SK-N-SH treated with all-trans-retinoic acid at 6 μM for 48 hours (cell line): Measurements from ENCODE around the gene POLR2I.

Source experiments
- ATAC-seq: fragments of 200-7000 bp; cut with Tn5 transposase; 3 replicates; pipeline ENCODE4 v1.9.1; 2020; ENCODE audit warnings: mild to moderate bottlenecking, moderate library complexity
- ARNTL ChIP-seq: fragments of 450-650 bp; formaldehyde crosslinking; IDR thresholded peaks from 2 replicates; pipeline ENCODE4 v1.5.0; 2020; ENCODE audit warnings: low read depth, mild to moderate bottlenecking, moderate library complexity, borderline replicate concordance
- CREB5 ChIP-seq: fragments of 250-450 bp; sonication (Bioruptor Pico); IDR thresholded peaks from 2 replicates; pipeline ENCODE4 v1.5.1; 2020; ENCODE audit warnings: low read depth, mild to moderate bottlenecking, moderate library complexity
- CSDC2 ChIP-seq: fragments of 250-450 bp; sonication (Bioruptor Pico); IDR thresholded peaks from 2 replicates; pipeline ENCODE4 v1.5.0; 2020; ENCODE audit warnings: mild to moderate bottlenecking, moderate library complexity
- ESRRG ChIP-seq: fragments of 250-450 bp; sonication (Bioruptor Pico); IDR thresholded peaks from 2 replicates; pipeline ENCODE4 v1.6.1; 2021; ENCODE audit warnings: mild to moderate bottlenecking
- GLIS3 ChIP-seq: fragments of 250-450 bp; sonication (Bioruptor Pico); IDR thresholded peaks from 2 replicates; pipeline ENCODE4 v1.5.0; 2020; ENCODE audit warnings: mild to moderate bottlenecking, moderate library complexity
- ISL1 ChIP-seq: fragments of 250-450 bp; sonication (Bioruptor Pico); IDR thresholded peaks from 2 replicates; pipeline ENCODE4 v2.1.2; 2022; ENCODE audit warnings: mild to moderate bottlenecking, moderate library complexity
- OSR1 ChIP-seq: fragments of 250-450 bp; sonication (Bioruptor Pico); IDR thresholded peaks from 2 replicates; pipeline ENCODE4 v1.8.0; 2022; ENCODE audit warnings: moderate library complexity, mild to moderate bottlenecking, inconsistent platforms
- PATZ1 ChIP-seq: fragments of 250-450 bp; sonication (Bioruptor Pico); IDR thresholded peaks from 2 replicates; pipeline ENCODE4 v1.8.0; 2020; ENCODE audit warnings: mild to moderate bottlenecking, moderate library complexity, borderline replicate concordance
- POU6F1 ChIP-seq: fragments of 250-450 bp; sonication (Bioruptor Pico); IDR thresholded peaks from 2 replicates; pipeline ENCODE4 v1.8.0; 2021; ENCODE audit warnings: low read depth, mild to moderate bottlenecking, moderate library complexity, borderline replicate concordance
- PPARA ChIP-seq: fragments of 250-450 bp; sonication (Bioruptor Pico); IDR thresholded peaks from 2 replicates; pipeline ENCODE4 v1.5.0; 2020; ENCODE audit warnings: mild to moderate bottlenecking, borderline replicate concordance
- RARB ChIP-seq: fragments of 250-450 bp; sonication (Bioruptor Pico); IDR thresholded peaks from 2 replicates; pipeline ENCODE4 v1.8.0; 2021; ENCODE audit warnings: mild to moderate bottlenecking, moderate library complexity
- TOX ChIP-seq: fragments of 250-450 bp; sonication (Bioruptor Pico); IDR thresholded peaks from 2 replicates; pipeline ENCODE4 v1.8.0; 2021; ENCODE audit warnings: mild to moderate bottlenecking, moderate library complexity, borderline replicate concordance
- TSHZ2 ChIP-seq: fragments of 250-450 bp; sonication (Bioruptor Pico); IDR thresholded peaks from 2 replicates; pipeline ENCODE4 v1.5.0; 2020; ENCODE audit warnings: mild to moderate bottlenecking, moderate library complexity
- ZC3H10 ChIP-seq: fragments of 250-450 bp; sonication (Bioruptor Pico); IDR thresholded peaks from 2 replicates; pipeline ENCODE4 v1.5.1; 2021; ENCODE audit warnings: mild to moderate bottlenecking, moderate library complexity
- ZFP3 ChIP-seq: fragments of 250-450 bp; sonication (Bioruptor Pico); IDR thresholded peaks from 2 replicates; pipeline ENCODE4 v1.5.0; 2020; ENCODE audit warnings: mild to moderate bottlenecking, moderate library complexity
- ZFP30 ChIP-seq: fragments of 450-650 bp; formaldehyde crosslinking; IDR thresholded peaks from 2 replicates; pipeline ENCODE4 v1.5.0; 2022; ENCODE audit warnings: mild to moderate bottlenecking, moderate library complexity
- ZNF565 ChIP-seq: fragments of 450-650 bp; formaldehyde crosslinking; conservative IDR thresholded peaks from 2 replicates; pipeline ENCODE4 v1.5.0; 2020; ENCODE audit warnings: low read depth, mild to moderate bottlenecking, moderate library complexity
- ZNF8 ChIP-seq: fragments of 450-650 bp; formaldehyde crosslinking; IDR thresholded peaks from 2 replicates; pipeline ENCODE4 v1.5.0; 2020; ENCODE audit warnings: mild to moderate bottlenecking, moderate library complexity

Gene POLR2I

GRCh38 chr19:36084231-36085009 is 30.3 kb downstream of the POLR2I start:
- ATAC-seq = no peak
- no peak for TF ChIP-seq ESRRG (CRISPR knock-in tag)
- TF ChIP-seq GLIS3 (CRISPR knock-in tag) = no peak
- TF ChIP-seq CSDC2 (CRISPR knock-in tag) = no peak
- TF ChIP-seq RARB (CRISPR knock-in tag) = no peak
- TF ChIP-seq ZFP30 = no peak
- no peak for TF ChIP-seq ZFP3
- TF ChIP-seq ZNF8 (CRISPR knock-in tag) = no peak
- no peak for TF ChIP-seq POU6F1 (CRISPR knock-in tag)
- TF ChIP-seq ZNF565 (CRISPR knock-in tag) = no peak
- no peak for TF ChIP-seq TSHZ2
- no peak for TF ChIP-seq PPARA (CRISPR knock-in tag)
- TF ChIP-seq ISL1 = no peak
- no peak for TF ChIP-seq ZC3H10 (CRISPR knock-in tag)
- no peak for TF ChIP-seq TOX (CRISPR knock-in tag)
- no peak for TF ChIP-seq OSR1
- TF ChIP-seq ARNTL = no peak

- TF ChIP-seq PATZ1 (CRISPR knock-in tag) = no peak
- TF ChIP-seq RARB (CRISPR knock-in tag) = no peak
- no peak for TF ChIP-seq ESRRG (CRISPR knock-in tag)
- TF ChIP-seq GLIS3 (CRISPR knock-in tag) = no peak
- TF ChIP-seq POU6F1 (CRISPR knock-in tag) = no peak
- no peak for ATAC-seq
Measured at GRCh38 chr19:36082916-36083315, 31.8 kb downstream of the POLR2I start.

- TF ChIP-seq TOX (CRISPR knock-in tag) (no peak), GLIS3 (CRISPR knock-in tag) (no peak), CREB5 (no peak), ISL1 (no peak), OSR1 (no peak), TSHZ2 (no peak), ZC3H10 (CRISPR knock-in tag) (no peak)
- no peak for ATAC-seq
Measured at GRCh38 chr19:36081894-36082293, 32.8 kb downstream of the POLR2I start.
